LNCaP clone FGC (cell line): ENCODE data around the gene CPA1.
A peak's percentile ranks its signal among the peaks of the same experiment; 100 is the strongest.
"Not testable (repeated sequence)": the region's sequence is repeated elsewhere in the genome, so short reads cannot be mapped to it uniquely, and the experiment has no call there.

ENCODE experiments used
- DNase-seq: peaks from one replicate; pipeline ENCODE4 v3.0.0-alpha.2; 2011; ENCODE audit warnings: low read depth
- H3K4me3 ChIP-seq: 2 replicates; pipeline ENCODE4 v1.5.1; 2011; ENCODE audit warnings: mild to moderate bottlenecking, low read depth, low read length, control low read depth
- TF ChIP-seq, protein P1 (sequence below): IDR thresholded peaks from 2 replicates; pipeline ENCODE4 v1.5.1; 2012; ENCODE audit warnings: mild to moderate bottlenecking; ENCODE audit not compliant: control insufficient read depth, insufficient read depth; ENCODE audit errors: extremely low read depth

Gene CPA1

GRCh38 chr7:130367836-130368746 is 12.2 kb upstream of the CPA1 start:
- TF ChIP-seq, protein P1, sequence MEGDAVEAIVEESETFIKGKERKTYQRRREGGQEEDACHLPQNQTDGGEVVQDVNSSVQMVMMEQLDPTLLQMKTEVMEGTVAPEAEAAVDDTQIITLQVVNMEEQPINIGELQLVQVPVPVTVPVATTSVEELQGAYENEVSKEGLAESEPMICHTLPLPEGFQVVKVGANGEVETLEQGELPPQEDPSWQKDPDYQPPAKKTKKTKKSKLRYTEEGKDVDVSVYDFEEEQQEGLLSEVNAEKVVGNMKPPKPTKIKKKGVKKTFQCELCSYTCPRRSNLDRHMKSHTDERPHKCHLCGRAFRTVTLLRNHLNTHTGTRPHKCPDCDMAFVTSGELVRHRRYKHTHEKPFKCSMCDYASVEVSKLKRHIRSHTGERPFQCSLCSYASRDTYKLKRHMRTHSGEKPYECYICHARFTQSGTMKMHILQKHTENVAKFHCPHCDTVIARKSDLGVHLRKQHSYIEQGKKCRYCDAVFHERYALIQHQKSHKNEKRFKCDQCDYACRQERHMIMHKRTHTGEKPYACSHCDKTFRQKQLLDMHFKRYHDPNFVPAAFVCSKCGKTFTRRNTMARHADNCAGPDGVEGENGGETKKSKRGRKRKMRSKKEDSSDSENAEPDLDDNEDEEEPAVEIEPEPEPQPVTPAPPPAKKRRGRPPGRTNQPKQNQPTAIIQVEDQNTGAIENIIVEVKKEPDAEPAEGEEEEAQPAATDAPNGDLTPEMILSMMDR: no peak
- DNase-seq: no peak
- H3K4me3 ChIP-seq: no peak overlapping the region

DNA sequence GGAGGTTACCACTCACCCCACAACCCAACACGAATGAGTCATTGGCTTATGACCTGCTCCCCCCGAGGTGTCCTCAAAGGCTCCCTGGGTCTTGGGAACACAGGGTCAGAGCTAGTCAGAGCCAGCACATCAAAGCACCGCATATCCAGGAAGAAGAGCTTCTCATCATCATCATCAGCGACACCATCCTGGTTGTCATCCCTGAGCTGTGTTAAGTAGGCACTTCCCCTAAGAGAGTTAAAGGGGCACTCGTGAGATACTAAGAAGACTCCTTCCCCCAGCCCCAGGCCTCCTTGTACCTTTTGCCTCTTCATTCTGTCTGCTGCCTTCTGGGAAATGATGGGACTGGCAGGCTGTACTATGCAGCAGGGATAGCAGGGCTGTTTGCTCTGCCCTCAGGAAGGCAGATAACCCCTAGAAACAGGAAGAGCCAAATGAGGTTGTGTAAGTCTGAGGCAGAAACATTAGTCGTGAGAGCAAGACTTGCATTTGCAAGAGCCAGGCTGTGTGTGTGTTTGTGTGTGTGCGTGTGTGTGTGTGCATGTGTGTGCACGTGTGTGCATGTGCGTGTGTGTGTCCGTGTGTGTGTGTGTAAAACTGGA is 11.1 kb upstream of the CPA1 start:
- peak; percentile 13 for DNase-seq
- TF ChIP-seq, protein P1: no peak

DNA sequence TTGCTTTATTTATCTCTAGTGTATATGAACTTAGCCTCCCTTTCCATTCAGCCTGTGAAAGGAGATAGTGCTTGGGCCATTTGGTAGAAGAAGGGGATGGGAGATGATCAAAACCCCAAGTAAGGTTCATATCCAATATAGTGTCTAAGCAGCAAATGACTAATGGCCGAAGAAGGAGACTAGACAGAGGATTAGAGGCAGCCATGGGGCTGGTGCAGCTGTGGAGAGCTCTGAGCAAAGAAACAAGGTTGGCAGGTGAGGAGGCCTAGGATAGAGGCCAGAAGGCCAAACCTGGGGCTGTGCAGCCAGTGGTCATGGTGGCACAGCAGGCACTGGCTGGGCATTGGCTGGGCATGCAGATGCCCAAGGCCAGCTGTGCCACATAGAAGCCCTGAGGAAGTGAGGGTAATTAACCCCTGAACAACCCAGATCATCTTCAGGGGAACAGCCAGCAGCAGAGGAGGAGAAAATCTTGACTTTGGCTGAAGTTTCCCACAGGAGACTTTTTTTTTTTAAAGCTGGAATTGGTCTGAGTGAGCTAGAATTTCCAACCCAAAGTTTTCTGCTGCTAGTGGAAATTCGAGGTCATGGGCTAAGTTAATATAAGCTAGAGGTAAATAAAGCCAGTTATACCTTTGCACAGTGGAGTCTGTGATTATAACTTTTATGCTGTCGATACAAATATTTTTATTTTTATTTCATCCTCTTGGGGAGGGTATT is 10.3 kb upstream of the CPA1 start:
- no peak for DNase-seq
- H3K4me3 ChIP-seq: no peak overlapping the region
- TF ChIP-seq, protein P1: no peak

More for the DNA sequence above, 11.1 kb upstream of the CPA1 start:
- no peak overlapping the region for H3K4me3 ChIP-seq

- no peak for DNase-seq
- TF ChIP-seq, protein P1: no peak
These were observed 9.2 kb upstream of the CPA1 start for GRCh38 chr7:130371046-130371445.

DNA sequence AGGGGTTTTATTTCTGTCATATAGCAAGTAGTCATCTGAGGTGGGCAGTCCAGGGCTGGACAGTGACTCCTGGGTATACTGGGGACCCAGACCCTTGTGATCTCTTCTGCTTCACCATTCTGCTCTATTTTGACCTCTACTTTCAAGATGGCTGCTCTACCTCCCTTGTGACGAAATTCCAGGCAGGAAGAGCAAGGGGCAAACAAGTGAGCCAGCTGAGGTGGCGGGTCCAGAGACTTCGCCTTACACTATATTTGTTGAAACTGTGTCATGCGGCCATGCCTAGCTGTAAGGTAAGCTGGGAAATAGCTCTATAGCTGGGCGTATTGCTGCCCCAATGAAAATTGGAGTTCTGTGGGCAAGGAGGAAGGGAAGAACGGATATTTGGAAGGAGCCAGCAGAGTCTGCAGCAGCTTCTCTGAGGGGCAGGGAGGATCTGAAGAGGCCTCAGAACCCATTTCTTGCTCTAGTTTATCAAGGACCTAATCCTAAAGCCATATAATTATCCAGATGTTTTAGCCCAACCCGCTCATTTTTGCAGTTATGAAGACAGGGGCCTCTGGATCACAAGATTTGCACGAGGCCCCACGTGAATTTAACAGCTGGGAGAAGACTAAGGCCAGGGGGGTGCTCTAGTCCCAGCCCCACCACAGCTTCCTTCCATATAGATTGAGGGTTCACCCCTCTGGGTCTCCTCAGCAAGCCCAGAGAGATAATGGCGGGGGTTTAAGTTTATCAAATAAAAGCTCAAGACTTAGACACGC is 7.7 kb upstream of the CPA1 start:
- no peak for DNase-seq

More at GRCh38 chr7:130371046-130371445, 9.2 kb upstream of the CPA1 start:
- H3K4me3 ChIP-seq: no peak overlapping the region

DNA sequence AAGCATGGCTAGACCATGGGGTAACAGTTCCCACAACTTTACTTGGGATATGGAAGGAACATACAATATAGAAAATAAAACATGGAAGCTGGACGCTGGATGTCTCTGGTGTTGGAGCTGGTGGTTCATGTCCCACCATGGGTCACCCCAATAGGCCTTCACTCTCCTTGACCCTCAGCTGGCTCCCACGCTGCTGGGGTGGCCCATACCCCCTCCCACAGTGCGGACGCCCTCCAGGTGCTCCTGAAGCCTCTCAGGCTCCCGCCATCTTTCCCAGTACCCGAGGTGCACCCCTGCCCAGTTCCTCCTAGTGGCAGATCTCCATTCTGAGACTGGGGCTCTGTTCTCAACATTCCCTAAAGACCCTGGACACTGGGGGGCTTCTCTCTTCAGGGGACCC is 5.8 kb upstream of the CPA1 start:
- TF ChIP-seq, protein P1: no peak
- H3K4me3 ChIP-seq: no peak overlapping the region
- DNase-seq: no peak

More for the DNA sequence above, 7.7 kb upstream of the CPA1 start:
- TF ChIP-seq, protein P1: no peak
- no peak overlapping the region for H3K4me3 ChIP-seq

DNA sequence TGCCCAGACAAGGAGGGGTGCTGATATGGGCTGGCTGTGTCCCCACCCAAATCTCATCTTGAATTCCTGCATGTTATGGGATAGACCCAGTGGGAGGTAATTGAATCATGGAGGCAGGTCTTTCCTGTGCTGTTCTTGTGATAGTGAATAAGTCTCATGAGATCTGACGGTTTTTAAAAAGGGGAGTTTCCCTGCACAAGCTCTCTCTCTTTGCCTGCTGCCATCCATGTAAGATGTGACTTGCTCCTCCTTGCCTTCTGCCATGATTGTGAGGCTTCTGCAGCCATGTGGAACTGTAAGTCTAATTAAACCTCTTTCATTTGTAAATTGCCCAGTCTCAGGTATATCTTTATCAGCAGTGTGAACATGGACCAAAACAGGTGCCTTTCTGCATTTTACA is 3.8 kb upstream of the CPA1 start:
- DNase-seq, H3K4me3 ChIP-seq: not testable (repeated sequence)
